GM11168 (cell line): Measurements from ENCODE around the gene ESRRG.

Source experiments
- in situ Hi-C: fragments of 300-500 bp; cut with MboI; formaldehyde crosslinking; loops from one replicate; pipeline ENCODE4 v1.12.0; 2022; ENCODE audit warnings: low sequenced_read_pairs; ENCODE audit not compliant: unreplicated experiment

The ESRRG gene

GRCh38 chr1:216723274-216723780 lies at the start of gene ESRRG:
Gene ESRRG, minus strand, starts transcription at chr1:216723429. Its CDS starts 130 bp downstream, at chr1:216723299.
- in situ Hi-C loops, result no loop called here

GRCh38 chr1:216771922-216772321 lies 48.7 kb upstream of the ESRRG start:
- in situ Hi-C loops, result no loop called here

- in situ Hi-C loops, result no loop called here
These were observed 43.6 kb upstream of the ESRRG start for GRCh38 chr1:216766633-216767327.

- in situ Hi-C loops, result no loop called here
These were observed 42.4 kb upstream of the ESRRG start for GRCh38 chr1:216765346-216766300.

GRCh38 chr1:216758161-216758560 lies 34.9 kb upstream of the ESRRG start:
- in situ Hi-C loops, result no loop called here

- in situ Hi-C loops, result no loop called here
These were observed 33.9 kb upstream of the ESRRG start for GRCh38 chr1:216757110-216757509.

- in situ Hi-C loops, result no loop called here
These were observed 27.7 kb upstream of the ESRRG start for GRCh38 chr1:216750961-216751360.

GRCh38 chr1:216750031-216750627 lies 26.9 kb upstream of the ESRRG start:
- in situ Hi-C loops, result no loop called here

GRCh38 chr1:216749232-216749631 lies 26.0 kb upstream of the ESRRG start:
- in situ Hi-C loops, result no loop called here

- in situ Hi-C loops, result no loop called here
These were observed 19.4 kb upstream of the ESRRG start for GRCh38 chr1:216742625-216743024.

- in situ Hi-C loops, result no loop called here
These were observed 17.1 kb upstream of the ESRRG start for GRCh38 chr1:216740331-216740730.

GRCh38 chr1:216739793-216740192 lies 16.6 kb upstream of the ESRRG start:
- in situ Hi-C loops, result no loop called here

GRCh38 chr1:216732121-216732520 lies 8.9 kb upstream of the ESRRG start:
- in situ Hi-C loops, result no loop called here

GRCh38 chr1:216731562-216731961 lies 8.3 kb upstream of the ESRRG start:
- in situ Hi-C loops, result no loop called here

- in situ Hi-C loops, result no loop called here
These were observed 3.2 kb upstream of the ESRRG start for GRCh38 chr1:216726435-216726834.

- in situ Hi-C loops, result no loop called here
These were observed 408 bp downstream of the ESRRG start for GRCh38 chr1:216722821-216723220.

- in situ Hi-C loops, result no loop called here
These were observed 1.4 kb downstream of the ESRRG start for GRCh38 chr1:216721863-216722262.

- in situ Hi-C loops, result no loop called here
These were observed 2.2 kb downstream of the ESRRG start for GRCh38 chr1:216721062-216721461.

GRCh38 chr1:216711712-216712111 lies 11.5 kb downstream of the ESRRG start:
- in situ Hi-C loops, result no loop called here

- in situ Hi-C loops, result no loop called here
These were observed 12.5 kb downstream of the ESRRG start for GRCh38 chr1:216710598-216711333.
